Left forelimb (tissue), 1 donor: ENCODE measurements around the gene NKIRAS2.
"Not testable (repeated sequence)": the region's sequence is repeated elsewhere in the genome, so short reads cannot be mapped to it uniquely, and the experiment has no call there.

Source experiments
- DNase-seq: peaks from one replicate; pipeline ENCODE4 v3.0.0-alpha.2; 2018; ENCODE audit warnings: low spot score

Gene NKIRAS2

DNA sequence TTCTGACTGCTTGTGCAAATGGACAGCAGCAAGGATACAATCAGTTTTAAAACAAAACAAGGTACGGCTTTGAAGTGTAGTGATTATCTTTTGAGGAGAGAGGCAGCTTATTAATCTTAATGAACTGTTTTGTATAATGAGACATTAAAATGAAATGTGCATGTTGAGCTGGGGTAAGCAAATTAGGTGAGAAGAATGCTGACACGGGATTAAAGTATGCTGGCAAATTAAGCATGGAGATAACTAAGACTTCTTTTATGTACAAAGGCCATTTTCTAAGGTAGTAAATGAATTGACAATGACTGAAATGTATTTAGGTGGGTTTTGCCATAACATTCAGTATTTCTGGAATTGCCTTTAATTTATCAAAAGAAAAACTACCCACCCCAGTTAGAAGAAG, 21.4 kb upstream of the NKIRAS2 start:
- no peak for DNase-seq

DNA sequence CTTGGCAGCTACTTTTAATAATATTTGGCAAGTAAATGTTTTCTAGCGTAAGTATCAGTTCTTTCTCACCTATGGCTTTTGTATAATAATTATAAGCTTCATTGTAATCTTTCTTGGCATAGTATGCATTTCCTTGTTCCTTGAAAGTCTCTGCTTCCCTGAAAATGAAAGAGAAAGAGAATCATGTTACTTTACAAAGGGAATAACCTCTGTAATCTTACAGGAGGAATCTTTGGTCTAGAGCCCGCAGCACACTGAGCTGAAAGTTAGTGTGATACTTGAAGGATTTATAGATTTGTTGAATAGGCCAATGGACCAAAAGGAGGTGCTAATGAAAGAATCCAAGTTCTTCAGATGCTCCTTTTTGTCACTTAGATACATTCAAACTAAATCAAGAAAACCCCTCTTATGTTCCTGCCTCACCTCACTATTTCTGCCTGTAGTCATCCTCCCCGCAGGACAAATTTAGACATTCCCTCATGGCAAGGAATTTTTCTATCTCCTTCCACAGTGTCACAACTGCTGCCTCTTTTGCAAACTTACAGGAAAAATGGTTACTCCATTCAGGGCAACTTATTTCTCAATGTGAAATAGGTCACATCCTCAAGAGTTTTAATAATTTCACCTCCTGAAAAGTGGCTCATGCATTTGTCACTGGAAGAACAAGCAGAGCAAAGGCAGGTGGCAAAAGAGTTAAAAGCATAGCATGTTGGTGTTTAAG, 19.3 kb upstream of the NKIRAS2 start:
- no peak for DNase-seq

DNA sequence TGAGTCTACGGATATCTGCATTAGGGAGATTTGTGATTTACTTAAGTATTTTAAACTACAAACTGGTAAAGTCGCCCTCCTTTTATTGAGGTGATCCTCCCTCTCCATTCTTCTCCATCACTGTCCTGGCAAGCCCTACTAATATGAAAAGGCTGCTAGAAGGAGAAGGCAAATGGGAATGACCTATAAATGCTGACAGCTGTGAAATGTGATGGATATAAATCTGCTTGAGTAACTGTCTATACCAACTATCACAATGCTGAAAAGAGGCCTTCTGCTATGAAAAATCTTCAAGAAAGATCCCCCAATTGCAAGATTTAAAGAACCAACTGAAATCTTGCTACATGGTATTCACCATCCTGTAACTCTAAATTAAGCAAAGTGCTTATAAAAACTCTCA, 18.2 kb upstream of the NKIRAS2 start:
- no peak for DNase-seq

DNA sequence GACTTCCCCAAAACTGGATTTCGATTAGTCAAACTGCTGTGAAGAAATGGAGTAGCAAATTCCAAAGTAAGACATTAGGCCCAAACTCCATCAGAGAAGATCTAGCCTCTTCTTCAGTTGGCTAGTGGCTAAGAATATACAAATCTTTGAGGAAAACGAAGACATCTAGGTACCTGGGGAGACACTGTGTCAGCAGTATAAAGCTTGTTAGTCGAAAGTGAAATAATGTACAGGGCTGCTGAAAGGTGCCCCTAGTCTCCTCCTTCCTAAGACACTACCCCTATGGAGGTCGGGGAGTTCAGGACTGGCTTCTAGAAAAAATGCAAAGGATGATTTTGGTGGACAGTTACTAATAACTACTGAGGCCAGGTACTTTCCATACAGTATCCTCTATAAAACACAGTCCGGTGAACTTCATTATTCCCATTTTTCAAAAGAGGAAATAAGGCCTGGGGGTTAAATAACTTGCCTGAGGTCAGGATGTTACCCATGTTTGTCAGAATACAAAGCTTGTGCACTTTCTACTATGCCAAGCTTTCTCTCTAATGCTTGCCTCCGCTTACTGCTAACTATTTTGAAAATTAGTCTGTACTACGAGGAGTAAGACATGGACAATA, 17.6 kb upstream of the NKIRAS2 start:
- DNase-seq, result no peak

DNA sequence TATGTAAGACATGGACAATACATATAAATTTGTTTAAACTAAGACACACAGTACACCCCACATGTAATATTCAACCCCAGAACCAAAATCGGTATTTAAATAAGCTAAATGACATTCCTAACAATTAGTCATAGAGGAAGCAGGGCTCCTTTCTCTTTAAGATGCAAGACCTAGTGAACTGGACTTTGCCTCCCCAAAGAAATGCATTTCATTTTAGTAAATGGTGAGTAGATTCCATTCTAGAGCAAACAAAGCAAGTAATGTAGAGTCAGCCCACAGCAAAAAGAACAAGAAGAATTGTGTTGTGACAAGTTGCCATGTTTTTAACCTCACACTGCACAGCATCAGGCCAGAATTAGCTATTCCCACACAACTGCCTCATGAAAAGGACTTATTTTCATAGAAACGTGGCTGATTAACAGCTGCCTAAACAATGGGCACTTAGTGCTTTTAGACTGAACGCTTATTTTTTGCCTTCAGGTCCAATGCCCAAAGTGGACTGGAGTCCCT, 17.0 kb upstream of the NKIRAS2 start:
- no peak for DNase-seq

DNA sequence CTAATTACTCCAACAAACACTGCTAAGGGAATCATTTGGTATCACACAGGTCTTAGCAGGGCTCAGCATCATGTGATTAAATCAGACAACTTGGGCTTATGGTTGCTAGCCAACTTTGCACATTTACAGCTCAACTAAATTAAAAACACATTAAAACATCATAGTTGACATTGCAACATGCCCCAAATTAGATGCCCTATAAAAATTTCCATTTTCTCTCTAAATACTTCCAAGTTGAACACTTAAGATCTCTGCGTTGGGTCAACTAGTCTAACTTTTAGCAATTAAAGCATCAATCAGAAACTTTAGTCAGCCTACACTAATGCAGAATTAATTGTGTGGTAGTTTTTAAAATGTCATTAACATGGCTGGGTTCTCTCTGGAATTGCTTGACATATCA, 14.7 kb upstream of the NKIRAS2 start:
- DNase-seq, result no peak

DNA sequence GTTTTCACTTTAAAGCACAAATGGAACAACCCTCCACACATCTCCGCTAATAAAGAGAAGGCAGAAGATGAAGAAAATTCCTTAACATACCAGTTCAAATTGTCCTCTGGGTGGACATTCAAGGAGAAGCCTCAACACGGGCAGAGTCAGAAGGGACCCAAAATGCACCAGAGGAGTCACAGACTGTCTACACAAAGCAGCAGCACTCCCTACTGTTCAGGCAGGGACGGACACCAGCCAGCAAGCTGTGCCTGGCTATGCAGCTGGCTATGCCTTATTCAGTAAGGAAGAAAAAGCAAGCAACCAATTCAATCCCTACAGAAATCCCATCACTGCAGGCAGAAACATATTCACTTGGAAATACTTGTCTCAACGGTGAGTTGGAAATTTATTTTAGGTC, 10.7 kb upstream of the NKIRAS2 start:
- no peak for DNase-seq

DNA sequence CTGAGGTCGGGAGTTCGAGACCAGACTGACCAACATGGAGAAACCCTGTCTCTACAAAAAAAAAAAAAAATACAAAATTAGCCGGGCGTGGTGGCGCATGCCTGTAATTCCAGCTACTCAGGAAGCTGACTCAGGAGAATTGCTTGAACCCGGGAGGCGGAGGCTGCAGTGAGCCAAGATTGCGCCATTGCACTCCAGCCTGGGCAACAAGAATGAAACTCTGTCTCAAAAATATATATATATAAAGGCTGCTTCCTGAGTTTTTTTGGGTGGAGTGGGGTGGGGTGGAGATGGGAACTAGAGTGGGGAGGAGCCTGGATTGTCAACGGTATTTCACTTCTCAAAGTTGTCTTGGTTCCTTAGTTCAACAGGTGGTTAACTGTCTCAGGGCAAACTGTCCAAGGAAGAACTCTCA, 9.6 kb upstream of the NKIRAS2 start:
- DNase-seq, result not testable (repeated sequence)

DNA sequence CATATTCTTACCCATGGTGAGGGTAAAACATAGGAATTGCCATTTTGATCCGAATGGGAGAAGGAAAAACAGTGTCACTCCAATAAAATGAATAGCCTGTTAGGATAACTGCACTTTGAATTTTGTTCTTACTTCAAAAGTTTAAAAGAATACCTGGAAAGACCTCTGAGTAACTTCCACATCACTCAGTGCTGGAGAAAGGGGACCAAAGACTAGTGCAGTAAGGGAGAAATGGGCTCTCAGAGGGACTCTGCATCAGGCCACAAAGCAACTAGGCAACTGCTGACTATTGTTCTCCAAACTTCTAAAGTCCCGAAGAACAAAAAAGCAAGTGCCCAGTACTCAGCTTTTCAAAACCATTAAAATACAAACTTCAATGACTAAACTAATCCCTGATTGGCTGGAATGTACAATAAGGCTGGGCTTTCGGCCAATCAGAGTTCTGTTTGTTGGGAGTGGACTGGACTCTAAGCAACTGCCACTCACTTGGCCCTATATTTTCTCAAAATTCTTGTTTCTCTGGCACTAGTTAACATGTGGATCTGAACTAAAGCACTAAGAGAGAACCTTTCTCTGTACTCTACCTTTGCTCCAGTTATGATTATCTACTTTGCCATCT, 8.9 kb upstream of the NKIRAS2 start:
- no peak for DNase-seq

DNA sequence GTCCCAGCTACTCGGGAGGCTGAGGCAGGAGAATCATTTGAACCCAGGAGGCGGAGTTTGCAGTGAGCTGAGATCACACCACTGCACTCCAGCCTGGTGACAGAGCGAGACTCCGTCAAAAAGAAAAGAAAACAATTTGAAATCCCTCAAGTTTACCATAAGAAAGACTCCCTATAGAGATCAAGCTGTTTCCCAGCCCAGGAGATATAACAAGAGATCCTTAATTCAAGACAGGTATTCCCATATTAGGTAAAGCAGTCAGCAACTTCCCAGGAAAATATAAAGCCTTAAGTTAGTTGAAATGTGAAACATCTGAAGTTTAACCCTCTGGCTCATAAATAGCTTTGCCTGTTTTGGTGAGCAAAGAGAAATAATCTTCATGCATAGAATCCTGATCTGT, 7.5 kb upstream of the NKIRAS2 start:
- not testable (repeated sequence) for DNase-seq

DNA sequence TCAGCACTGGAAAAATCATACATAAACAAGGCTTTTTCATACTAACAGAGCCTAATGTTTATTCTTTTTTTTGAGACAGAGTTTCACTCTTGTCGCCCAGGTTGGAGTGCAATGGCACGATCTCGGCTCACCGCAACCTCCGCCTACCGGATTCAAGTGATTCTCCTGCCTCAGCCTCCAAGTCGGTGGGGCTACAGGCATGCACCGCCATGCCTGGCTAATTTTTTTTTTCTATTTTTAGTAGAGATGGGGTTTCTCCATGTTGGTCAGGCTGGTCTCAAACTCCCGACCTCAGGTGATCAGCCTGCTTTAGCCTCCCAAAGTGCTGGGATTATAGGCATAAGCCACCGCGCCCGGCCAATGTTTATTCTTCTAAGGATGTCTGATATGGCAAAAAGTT, 6.2 kb upstream of the NKIRAS2 start:
- not testable (repeated sequence) for DNase-seq

DNA sequence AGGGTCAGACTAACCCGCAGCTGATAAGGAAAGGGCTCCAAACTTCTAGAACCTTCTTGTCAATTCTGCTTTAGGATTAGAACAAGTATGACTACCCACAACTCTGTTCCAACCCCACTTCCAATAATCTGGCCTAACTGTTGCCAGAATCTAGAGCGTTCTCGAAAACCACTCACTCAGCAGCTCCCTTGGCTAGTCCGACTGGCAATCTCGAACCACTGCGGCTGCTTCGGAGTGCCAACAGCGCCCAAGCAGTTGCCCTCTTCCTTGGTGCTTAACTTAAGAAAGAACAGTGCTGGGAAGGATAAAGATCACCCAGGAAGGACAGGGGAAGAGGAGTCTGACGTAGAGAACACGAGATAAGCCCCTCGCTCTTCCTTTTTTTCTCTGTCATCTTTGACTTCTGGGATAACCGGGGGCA, 3.5 kb upstream of the NKIRAS2 start:
- no peak for DNase-seq

DNA sequence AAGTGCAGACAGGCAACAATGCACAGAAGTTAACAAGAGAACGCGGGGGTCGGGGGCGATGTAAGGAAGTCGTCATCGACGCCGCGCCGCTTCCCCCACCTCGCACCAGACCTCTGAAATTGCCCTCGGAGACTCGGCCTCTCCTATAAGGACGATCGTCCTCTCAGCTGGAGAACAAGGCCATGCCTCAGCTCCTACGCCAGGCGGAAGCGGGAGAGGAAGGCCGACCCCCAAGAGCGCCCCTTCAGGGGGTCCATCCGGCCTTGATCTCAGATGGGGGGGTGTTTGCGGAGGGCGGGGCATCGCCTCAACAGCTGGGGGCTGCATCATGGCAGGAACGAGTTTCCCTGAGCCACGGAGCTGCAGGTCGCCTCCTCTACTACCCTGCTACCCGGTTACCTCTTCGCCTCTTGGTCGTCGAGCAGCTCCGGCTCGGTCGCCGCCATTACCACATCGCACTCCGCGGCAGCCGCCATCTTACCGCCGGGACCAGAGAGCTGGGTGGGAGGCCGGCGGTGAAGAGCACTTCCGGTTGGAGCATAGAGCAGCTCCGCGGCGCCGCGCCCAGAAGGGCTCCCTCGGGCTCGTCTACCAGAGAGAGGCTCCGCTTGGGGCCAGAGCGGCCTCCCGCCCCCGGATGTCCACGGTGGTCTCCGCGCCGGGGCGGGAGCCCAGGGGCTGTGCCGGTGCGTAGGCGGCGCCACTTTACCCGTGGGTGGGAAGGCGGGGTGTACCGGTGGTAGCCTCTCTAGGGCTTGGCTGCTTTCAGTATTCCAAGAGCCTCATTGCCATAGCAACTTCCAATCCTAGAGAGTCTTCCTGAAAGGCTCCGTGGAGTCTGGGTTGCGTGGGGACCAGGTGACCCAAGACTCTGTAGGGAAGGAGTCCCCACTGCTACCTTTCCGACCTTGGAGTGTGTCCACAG, 2.7 kb upstream of the NKIRAS2 start, which contains the start of gene DNAJC7:
Gene DNAJC7 (minus strand): TSS at position 499 of the 925 bp plus-strand sequence. CDS start 23 bp downstream, at position 476.
- peak; percentile 95 for DNase-seq

DNA sequence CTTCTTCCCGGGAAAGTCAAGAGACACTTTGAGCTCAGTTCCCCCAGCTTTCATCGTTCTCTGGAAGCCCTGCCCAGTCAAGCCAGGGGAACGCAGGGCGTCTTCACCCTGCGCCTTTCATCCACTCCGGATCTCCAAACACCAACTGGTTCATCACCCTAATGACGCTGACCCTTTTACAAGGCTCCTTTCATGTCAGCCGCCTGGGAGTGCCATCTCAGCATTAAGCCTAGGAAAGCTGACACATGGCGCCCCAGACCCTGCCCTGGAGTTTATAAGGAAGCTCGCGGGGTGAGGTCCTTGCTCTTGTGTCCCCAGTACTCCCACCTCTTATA, 2.1 kb upstream of the NKIRAS2 start:
- DNase-seq, result no peak

DNA sequence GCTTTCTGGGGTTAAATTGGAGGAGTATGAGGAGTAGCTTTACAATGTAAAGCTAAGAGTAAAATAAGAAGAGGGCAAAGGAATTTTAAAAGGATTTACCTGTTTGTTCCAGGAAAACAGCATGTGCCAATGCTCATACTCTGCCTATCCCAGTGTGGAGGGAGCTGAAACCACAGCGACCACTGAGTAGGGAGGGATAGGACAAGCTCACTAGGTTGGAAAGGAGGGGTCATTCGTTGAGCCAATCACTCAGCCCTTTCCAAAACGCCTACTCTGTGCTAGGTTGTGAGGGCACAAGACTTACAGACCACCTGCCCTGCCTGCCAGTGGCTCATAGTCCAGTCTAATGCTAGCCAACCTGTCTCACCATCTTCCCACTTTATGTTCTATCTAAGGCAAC, 1.6 kb upstream of the NKIRAS2 start:
- DNase-seq, result no peak

DNA sequence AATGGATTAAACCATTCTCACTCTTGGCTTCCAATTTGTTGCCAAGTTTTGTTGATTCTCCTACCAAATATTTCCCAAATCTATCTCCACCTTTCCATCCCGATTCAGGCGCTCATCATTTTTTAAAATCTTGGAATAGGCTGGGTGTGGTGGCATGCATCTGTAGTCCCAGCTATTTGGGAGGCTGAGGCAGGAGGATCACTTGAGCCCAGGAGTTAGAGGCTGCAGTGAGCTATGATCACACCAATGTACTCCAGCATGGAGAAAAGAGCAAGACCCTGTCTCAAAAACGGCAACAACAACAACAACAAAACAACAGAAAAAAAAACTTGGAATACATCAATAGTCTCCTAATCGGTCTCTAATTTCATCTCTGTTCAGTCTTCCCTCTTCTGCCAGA, 902 bp upstream of the NKIRAS2 start:
- DNase-seq, result no peak

DNA sequence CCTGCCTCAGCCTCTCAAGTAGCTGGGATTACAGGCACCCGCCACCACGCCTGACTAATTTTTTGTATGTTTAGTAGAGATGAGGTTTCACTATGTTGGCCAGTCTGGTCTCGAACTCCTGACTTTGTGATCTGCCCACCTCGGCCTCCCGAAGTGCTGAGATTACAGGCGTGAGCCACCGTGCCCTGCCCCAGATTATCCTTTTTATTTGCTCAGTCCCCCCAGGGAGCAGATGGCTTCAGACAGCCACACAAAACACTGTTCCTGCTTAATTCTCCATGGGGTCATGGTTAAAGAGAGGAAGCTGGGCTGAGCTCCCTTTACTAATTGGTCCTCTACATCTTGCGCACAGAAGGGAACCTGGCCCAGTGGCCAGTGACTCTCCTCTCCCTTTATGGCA, 955 bp downstream of the NKIRAS2 start:
- DNase-seq, result not testable (repeated sequence)

DNA sequence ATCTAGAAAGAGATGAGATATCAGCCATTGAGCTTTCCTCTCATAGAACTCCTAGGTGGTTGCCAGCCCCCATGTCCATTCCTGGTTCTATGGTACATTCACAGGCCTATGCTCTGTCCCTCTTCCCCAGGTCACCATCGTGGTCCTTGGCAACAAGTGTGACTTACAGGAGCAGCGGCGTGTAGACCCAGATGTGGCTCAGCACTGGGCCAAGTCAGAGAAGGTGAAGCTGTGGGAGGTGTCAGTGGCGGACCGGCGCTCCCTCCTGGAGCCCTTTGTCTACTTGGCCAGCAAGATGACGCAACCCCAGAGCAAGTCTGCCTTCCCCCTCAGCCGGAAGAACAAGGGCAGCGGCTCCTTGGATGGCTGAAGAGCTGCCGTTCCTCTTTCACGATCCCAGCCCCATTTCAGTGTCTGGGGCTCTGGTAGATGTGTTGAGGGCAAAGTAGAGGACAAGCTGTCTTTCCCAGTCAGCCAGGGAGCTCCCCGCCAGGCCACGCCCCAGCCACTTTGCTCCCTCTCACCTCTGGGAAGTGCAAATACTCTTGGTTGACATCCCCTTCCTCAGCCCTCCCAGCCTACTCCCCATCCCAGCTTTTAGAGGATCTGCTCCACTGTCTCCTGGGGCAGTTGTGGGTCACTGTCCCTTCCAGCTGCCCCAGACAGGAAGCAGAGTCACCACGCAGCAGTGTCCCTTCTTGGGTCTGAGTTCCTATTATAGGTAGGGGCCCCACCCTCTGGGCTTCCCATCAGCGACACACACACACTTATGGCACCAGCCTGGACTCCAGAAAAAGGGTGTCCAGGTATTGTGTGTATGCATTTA, 3.8 kb downstream of the NKIRAS2 start:
- DNase-seq, result no peak

DNA sequence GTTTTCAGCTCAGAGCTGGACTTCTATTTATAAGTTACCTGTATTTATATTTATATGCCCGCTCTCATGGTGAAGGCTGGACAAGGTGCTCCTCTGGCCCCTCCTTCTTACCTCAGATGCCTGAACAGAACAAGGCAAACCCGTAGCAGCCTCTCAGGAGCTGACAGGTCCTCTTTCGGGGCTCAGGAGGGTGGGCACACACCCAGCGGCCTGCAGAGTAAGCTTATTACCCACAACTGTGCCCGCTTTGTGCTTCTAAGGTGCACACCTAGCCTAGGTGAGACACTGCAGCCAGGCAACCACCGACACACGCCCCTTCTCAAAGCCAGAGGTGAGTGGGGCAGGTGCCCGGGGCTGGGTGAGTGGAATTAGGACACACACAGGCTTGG, 5.3 kb downstream of the NKIRAS2 start:
- DNase-seq, result no peak

DNA sequence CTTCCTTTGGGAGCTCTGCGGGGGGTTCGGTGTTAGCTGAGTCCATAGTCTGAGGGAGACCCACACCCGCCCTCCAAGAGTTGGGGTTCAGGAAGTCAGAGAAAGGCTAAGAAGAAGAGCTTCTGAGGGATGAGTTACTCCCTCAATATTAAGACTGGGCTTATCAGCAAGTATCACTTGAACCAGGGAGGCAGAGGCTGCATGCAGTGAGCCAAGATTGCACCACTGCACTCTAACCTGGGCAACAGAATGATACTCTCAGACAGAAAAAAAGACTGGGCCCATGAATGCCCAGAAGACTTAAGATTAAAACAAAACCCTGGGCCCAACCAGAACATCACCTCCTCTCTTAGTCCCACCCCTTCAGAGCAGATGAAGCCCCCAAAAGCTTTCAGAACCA, 6.0 kb downstream of the NKIRAS2 start:
- DNase-seq, result no peak

DNA sequence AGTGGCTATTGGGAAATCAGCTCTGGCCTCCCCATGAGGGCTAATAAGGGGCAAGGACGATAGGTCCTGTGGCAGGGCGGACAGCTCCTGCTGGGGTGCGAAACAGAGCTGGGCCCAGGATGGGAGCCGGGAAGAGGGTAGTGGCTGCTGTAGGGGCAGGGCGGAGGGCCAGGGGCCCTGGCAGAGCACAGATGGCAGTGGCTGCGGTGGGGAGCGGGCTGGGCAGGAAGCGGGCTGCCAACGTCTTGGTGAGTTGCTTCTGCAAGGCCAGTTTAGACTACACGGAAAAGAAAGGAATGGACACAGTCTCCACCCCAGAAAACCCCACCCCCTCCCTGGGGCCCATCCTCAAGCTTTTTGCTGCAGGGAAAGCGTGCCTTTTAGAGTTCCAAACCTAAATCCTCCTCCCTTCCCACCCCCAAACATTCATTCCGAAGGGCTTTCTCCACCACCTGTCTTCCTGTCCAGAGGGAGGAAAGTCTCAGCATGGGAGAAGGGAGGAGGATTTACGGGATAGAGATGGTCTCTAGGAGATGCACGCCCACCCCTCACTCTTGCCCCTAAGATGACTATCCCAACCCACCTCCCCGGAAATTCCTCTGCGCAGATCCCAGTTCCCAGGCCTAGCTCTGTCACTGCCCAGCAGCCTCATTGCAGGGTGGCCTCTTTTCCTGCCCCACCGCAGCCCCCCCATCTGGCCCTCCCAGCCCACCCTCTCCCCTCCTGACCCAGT, 7.1 kb downstream of the NKIRAS2 start:
- DNase-seq, result no peak
